ENCODE data around the gene PFN2. TPM values are rescaled to one million over a fixed set of nuclear protein-coding genes. Genes with fewer than 3 reads are reported as not detected.

PFN2 gene
- total RNA-seq: 10 to 100 TPM; 11.8 to 21.9 (median 19.2) TPM
- polyA plus RNA-seq: 10 to 100 TPM; 11.4 to 18.0 (median 17.6) TPM
- long read RNA-seq, donor 1, transcript PFN2-201 (3 exons, 2,261 nt): minor isoform, 6 of 52 reads
- long read RNA-seq, donor 1, transcript PFN2-203 (3 exons, 1,780 nt): major isoform, 39 of 52 reads
- long read RNA-seq, donor 1, partial matches to known transcripts: 5 of 52 reads
- long read RNA-seq, donor 1, other reads (novel, unspliced or antisense): 0 of 52 reads
- long read RNA-seq, donor 2, transcript PFN2-203 (3 exons, 1,780 nt): major isoform, 25 of 35 reads
- long read RNA-seq, donor 2, transcript PFN2-201 (3 exons, 2,261 nt): minor isoform, 9 of 35 reads
- long read RNA-seq, donor 2, partial matches to known transcripts: 0 of 35 reads
- long read RNA-seq, donor 2, other reads (novel, unspliced or antisense): 0 of 35 reads

- 0 to 1% (median 0%) methylated on average over 37 to 102 of the region's 102 CpGs for WGBS, 5 donors
- H3K27ac ChIP-seq: peak within 1 kb of the TSS; percentile 30 to 87 (median 82)
- peaks cover 0 to 44% (median 27%) of the 10 kb centered on the region in 6 donors for H3K4me1 ChIP-seq
- peak; percentile 21 to 67 (median 60) for TF ChIP-seq POLR2AphosphoS5 (IDR thresholded peaks at IDR 0.05)
- no peak for TF ChIP-seq CTCF (IDR thresholded peaks at IDR 0.05 in 8 of 11, conservative IDR thresholded peaks at IDR 0.05 in 3 of 11)
- DNase-seq: peak; percentile 89
- intact Hi-C loops (cut with DNase I; ENCODE audit: low total_unique reads): no loop called here
- no peaks in the 10 kb centered on the region for H3K36me3 ChIP-seq
- H3K4me3 ChIP-seq: peak within 1 kb of the TSS; percentile 73 to 96 (median 86)
- peaks cover 0 to 52% (median 7%) of the 10 kb centered on the region in 7 donors for H3K27me3 ChIP-seq (replicated peaks in 1 of 7)
- no peaks in the 10 kb centered on the region for H3K9me3 ChIP-seq
Measured at GRCh38 chr3:149970716-149971402, at the start of gene PFN2. PFN2 (minus strand) TSS chr3:149970895; CDS start chr3:149970856, 39 bp downstream.

GRCh38 chr3:150015901-150016300, 45.2 kb upstream of the PFN2 start:
- no peaks in the 10 kb centered on the region for H3K9me3 ChIP-seq
- no peaks in the 10 kb centered on the region for H3K36me3 ChIP-seq
- DNase-seq: no peak
- H3K27me3 ChIP-seq (replicated peaks in 1 of 7): peaks cover 0 to 3% (median 0%) of the 10 kb centered on the region in 7 donors
- TF ChIP-seq POLR2AphosphoS5 (IDR thresholded peaks at IDR 0.05): no peak
- TF ChIP-seq POLR2A (IDR thresholded peaks at IDR 0.05): no peak
- TF ChIP-seq CTCF (IDR thresholded peaks at IDR 0.05 in 8 of 11, conservative IDR thresholded peaks at IDR 0.05 in 3 of 11): no peak
- no peak overlapping the region for H3K4me3 ChIP-seq
- WGBS, 5 donors: 77 to 92% (median 88%) methylated on average over 2 of the region's 2 CpGs
- H3K27ac ChIP-seq: no peak overlapping the region
- H3K4me1 ChIP-seq: no peaks in the 10 kb centered on the region
- intact Hi-C loops (cut with DNase I; ENCODE audit: low total_unique reads): no loop called here

GRCh38 chr3:150014782-150015181, 44.1 kb upstream of the PFN2 start:
- H3K36me3 ChIP-seq: no peaks in the 10 kb centered on the region

More at GRCh38 chr3:150014782-150015181, 44.1 kb upstream of the PFN2 start:
- Histone ChIP-seq H3K27me3 (replicated peaks in 1 of 7) (peaks cover 0 to 3% (median 0%) of the 10 kb centered on the region in 7 donors), H3K4me3 (no peak overlapping the region), H3K9me3 (no peaks in the 10 kb centered on the region), H3K27ac (no peak overlapping the region), H3K4me1 (no peaks in the 10 kb centered on the region)
- intact Hi-C loops (cut with DNase I; ENCODE audit: low total_unique reads): no loop called here
- TF ChIP-seq CTCF (IDR thresholded peaks at IDR 0.05 in 8 of 11, conservative IDR thresholded peaks at IDR 0.05 in 3 of 11) (no peak), POLR2A (IDR thresholded peaks at IDR 0.05) (no peak), POLR2AphosphoS5 (IDR thresholded peaks at IDR 0.05) (no peak)
- no peak for DNase-seq
